ENCODE results near the gene CYTH1.

DNA sequence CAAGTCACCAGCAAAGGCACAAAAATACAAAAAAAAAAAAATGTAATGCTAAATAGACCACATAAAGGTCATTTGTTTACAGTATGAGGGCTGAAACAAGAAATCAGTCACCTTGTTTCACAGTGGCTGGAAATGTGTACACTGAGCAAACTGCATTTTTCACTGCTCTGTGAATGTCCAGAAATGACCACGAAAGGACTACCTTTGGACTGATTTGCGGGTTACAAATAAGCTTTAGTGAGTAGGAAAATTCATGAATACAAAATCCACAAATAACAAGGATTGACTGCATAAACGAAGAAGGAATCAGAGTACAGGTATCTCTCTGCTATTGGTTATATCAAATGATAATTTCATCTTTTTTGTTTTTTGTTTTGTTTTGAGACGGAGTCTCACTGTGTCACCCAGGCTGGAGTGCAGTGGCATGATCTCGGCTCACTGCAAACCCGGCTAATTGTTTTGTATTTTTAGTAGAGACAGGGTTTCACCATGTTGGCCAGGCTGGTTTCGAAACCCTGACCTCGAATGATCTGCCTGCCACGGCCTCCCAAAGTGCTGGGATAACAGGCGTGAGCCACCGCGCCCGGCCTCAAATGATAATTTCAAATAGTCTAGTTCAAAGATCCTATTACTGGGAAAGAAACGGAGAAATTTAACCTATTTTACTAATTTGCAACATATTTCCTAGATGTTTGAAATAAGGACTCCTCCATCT lies 30.5 kb downstream of the CYTH1 start:
- TF ChIP-seq EZH2 (IDR thresholded peaks at IDR 0.05; ENCODE audit: insufficient read depth, poor library complexity, severe bottlenecking) (no peak), EZH2phosphoT487 (IDR thresholded peaks at IDR 0.05; ENCODE audit: insufficient read depth, low read depth) (no peak)

All from GM23248 (cell line).